ENCODE data around the gene GAMT. TPM values are rescaled to one million over a fixed set of nuclear protein-coding genes. Genes with fewer than 3 reads are reported as not detected.

GAMT gene
- total RNA-seq, 2 experiments from 2014 or later, result 27.8 to 29.5 TPM

DNA sequence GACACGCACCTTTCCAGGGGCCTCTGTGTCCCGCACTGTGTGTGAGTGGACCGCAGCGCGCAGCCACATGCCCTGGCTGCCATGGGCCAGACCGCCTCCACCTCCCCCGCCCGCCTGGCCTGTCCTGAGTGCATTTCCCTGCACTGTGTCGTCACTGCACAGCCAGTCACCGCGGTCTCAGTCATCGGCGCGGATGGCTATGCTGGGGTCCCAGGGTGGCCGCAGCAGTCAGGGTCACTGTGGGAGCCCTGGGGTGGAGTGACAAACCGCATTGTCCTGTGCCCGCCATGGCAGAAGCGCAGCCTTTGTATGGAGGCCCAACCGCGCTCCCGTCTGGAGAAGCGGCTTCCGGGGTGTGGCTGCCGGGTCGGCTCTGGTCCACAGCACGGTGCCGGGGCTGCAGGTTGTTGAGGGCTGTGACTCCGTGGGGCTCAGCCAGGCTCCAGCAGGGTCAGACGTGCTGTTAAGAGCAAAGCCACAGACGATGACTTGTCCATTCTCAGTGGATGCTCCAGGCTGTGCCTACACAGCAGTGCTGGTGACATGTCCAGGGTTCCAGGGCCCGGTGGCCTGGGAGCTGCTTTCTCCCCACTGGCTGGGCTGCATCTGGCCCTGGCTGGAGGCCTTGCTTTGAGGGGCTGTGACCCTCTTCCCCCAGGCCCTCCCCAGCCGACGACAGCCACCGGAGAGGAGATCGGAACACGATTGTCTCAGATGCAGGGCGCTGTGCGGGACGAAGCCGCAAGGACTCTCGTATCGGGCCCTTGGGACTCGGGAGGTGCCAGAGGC lies 24.0 kb downstream of the GAMT start:
- ATAC-seq, result no peak
- Mint-ChIP-seq H3K27ac (no peak overlapping the region), H3K4me1 (ENCODE audit: low read depth) (no peaks in the 10 kb centered on the region), H3K27me3 (no peaks in the 10 kb centered on the region), H3K4me3 (no peak overlapping the region), H3K36me3 (ENCODE audit: low read depth) (no peaks in the 10 kb centered on the region), H3K9me3 (no peaks in the 10 kb centered on the region)
- intact Hi-C loops (cut with micrococcal nuclease), result no loop called here
- TF ChIP-seq, protein P1, sequence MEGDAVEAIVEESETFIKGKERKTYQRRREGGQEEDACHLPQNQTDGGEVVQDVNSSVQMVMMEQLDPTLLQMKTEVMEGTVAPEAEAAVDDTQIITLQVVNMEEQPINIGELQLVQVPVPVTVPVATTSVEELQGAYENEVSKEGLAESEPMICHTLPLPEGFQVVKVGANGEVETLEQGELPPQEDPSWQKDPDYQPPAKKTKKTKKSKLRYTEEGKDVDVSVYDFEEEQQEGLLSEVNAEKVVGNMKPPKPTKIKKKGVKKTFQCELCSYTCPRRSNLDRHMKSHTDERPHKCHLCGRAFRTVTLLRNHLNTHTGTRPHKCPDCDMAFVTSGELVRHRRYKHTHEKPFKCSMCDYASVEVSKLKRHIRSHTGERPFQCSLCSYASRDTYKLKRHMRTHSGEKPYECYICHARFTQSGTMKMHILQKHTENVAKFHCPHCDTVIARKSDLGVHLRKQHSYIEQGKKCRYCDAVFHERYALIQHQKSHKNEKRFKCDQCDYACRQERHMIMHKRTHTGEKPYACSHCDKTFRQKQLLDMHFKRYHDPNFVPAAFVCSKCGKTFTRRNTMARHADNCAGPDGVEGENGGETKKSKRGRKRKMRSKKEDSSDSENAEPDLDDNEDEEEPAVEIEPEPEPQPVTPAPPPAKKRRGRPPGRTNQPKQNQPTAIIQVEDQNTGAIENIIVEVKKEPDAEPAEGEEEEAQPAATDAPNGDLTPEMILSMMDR (IDR thresholded peaks at IDR 0.05), result no peak
- ChIA-PET POLR2A (no interaction called here), CTCF (no interaction called here)
- no peak for DNase-seq

GRCh38 chr19:1376415-1376805 lies 24.9 kb downstream of the GAMT start:
- Mint-ChIP-seq H3K9me3 (no peaks in the 10 kb centered on the region), H3K27me3 (no peaks in the 10 kb centered on the region), H3K4me1 (ENCODE audit: low read depth) (no peaks in the 10 kb centered on the region), H3K27ac (no peak overlapping the region), H3K36me3 (ENCODE audit: low read depth) (peaks cover 1% of the 10 kb centered on the region), H3K4me3 (no peak overlapping the region)
- ATAC-seq, result no peak
- DNase-seq, result no peak
- ChIA-PET CTCF (no interaction called here), POLR2A (no interaction called here)
- TF ChIP-seq, protein P1 (IDR thresholded peaks at IDR 0.05), result no peak
- intact Hi-C loops (cut with micrococcal nuclease), result no loop called here

DNA sequence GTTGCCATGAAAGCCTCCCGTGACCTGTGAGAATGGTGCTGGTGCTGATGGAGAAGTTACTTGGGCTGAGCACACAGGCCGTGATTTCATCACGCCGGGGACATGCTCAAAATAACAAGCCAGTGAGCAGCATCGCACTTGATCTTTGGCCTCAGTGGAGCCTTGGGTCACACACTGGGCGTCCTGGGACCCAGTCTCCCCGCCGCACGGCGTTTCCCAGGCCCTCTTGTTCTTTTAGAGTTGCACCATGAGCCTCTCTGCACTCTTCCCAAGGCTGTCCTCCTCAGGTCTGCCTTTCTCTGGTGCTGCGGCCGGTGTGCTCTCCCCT lies 27.1 kb downstream of the GAMT start:
- POLR2A ChIA-PET, result no interaction called here
- Mint-ChIP-seq H3K4me1 (ENCODE audit: low read depth) (no peaks in the 10 kb centered on the region), H3K27me3 (no peaks in the 10 kb centered on the region), H3K27ac (no peak overlapping the region), H3K9me3 (no peaks in the 10 kb centered on the region), H3K36me3 (ENCODE audit: low read depth) (peaks cover 1% of the 10 kb centered on the region), H3K4me3 (no peak overlapping the region)
- CTCF ChIA-PET, result interaction anchor here (1.7 kb wide), 1 partner anchor 8 kb away, joined by 7 read pairs; no protein-coding TSS in a partner anchor
- DNase-seq, result no peak
- TF ChIP-seq, protein P1 (IDR thresholded peaks at IDR 0.05), result no peak
- no peak for ATAC-seq
- intact Hi-C loops (cut with micrococcal nuclease), result no loop called here

DNA sequence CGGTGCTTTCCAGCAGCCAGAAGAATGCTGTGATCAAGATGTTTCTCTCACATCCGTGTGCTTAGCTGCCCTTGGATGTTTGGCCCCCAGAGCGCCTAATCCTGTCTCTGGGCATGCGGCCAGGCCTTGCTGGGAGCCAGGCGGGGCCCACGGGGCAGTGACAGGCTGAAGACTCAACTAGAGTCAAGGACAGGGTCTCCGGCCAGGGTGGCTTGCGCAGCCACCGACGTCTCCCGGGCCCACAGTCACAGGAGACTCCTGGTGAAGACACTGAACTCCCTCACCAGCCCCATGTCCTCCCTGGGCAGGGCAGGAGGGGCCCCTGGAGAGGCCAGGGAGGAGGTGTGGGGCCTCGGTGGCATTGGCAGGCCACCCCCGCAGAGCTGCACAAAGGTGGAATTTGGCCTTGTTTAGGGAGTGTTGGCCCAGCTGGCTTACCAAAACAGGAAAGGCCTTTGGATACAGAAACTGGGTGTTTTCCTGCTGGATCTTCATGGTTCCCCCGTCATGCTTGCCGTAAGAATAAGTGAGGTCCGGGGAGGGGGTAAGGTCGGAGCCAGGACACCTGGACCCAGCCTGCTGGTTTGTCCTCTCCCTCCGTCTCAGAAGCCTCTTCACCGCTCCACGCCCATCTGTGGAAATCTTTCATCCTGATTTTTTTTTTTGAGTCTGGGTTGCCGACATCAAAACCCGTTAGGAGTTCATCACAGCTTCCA lies 27.6 kb downstream of the GAMT start:
- DNase-seq, result no peak
- intact Hi-C loops (cut with micrococcal nuclease), result no loop called here
- TF ChIP-seq, protein P1 (IDR thresholded peaks at IDR 0.05), result no peak

GRCh38 chr19:1373042-1373533 lies 28.3 kb downstream of the GAMT start:
- no peak for ATAC-seq
- CTCF ChIA-PET, result interaction anchor here (0.8 to 2.8 kb wide), 7 partner anchors 10 to 129 kb away, joined by 3 to 21 read pairs (median 4); partner anchors contain the start of gene FAM174C
- no peak for DNase-seq
- Mint-ChIP-seq H3K4me3 (no peak overlapping the region), H3K27ac (no peak overlapping the region), H3K9me3 (no peaks in the 10 kb centered on the region), H3K27me3 (no peaks in the 10 kb centered on the region), H3K4me1 (ENCODE audit: low read depth) (no peaks in the 10 kb centered on the region), H3K36me3 (ENCODE audit: low read depth) (peaks cover 1% of the 10 kb centered on the region)
- POLR2A ChIA-PET, result no interaction called here
- TF ChIP-seq, protein P1 (IDR thresholded peaks at IDR 0.05), result no peak
- intact Hi-C loops (cut with micrococcal nuclease), result no loop called here

More for the DNA sequence above, 27.6 kb downstream of the GAMT start:
- ChIA-PET CTCF (interaction anchor here (1.2 to 2.8 kb wide), 4 partner anchors 9 to 129 kb away, joined by 3 to 21 read pairs (median 9); partner anchors contain the start of gene FAM174C), POLR2A (no interaction called here)
- Mint-ChIP-seq H3K27me3 (no peaks in the 10 kb centered on the region), H3K4me1 (ENCODE audit: low read depth) (no peaks in the 10 kb centered on the region), H3K36me3 (ENCODE audit: low read depth) (peaks cover 1% of the 10 kb centered on the region), H3K4me3 (no peak overlapping the region), H3K9me3 (no peaks in the 10 kb centered on the region), H3K27ac (no peak overlapping the region)
- ATAC-seq, result no peak

Measured in activated CD8-positive, alpha-beta T cell treated with anti-CD3 and anti-CD28 coated beads for 36 hours (primary cell).